Suppressor macrophage (primary cell): ENCODE results near the gene RAD9A.
A peak's percentile ranks its signal among the peaks of the same experiment; 100 is the strongest.
"Not testable (repeated sequence)": the region's sequence is repeated elsewhere in the genome, so short reads cannot be mapped to it uniquely, and the experiment has no call there.

Experiments used
- DNase-seq, 4 experiments: peaks; one replicate each; pipeline ENCODE4 v3.0.0-alpha.2; 2020 to 2022

The RAD9A gene

DNA sequence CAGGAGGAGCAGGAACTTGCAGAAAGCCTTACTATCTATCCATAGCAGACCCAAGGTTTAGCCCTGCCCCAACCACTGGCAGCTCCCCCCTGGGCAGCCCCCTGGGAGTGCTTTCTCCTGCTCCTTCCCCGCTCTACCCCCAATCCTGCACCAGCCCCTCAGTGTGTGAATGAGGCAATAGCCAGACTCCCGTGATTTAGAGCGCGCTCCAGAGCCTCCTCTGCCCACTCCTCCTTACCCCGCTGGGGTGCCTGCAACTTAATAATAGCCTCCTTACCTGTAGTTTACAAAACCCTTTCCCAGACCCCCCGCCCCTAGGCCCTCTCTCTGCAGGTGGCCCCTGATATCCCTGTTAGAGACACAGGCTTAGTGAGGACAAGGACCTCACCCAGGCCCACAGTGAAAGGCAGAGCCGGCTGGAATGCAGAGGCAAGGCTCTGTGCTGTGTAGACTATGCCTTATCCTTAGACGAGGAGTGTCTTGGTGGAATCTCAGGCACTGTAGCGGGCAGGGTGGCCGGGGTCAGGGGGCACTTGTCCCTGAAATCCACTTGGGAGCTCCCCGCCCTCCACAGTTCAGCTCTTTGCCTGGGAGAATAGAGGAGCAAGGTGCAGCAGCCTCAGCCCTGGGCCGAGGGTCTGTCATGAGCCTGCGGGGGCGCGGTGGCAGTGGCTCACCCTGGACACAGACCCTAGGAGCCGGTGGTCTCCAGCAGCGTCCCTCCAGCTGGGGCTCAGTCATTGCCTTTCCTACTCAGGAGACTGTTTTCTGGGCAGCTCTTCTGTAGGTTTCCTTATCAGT is 19.4 kb downstream of the RAD9A start:
- no peak for DNase-seq

DNA sequence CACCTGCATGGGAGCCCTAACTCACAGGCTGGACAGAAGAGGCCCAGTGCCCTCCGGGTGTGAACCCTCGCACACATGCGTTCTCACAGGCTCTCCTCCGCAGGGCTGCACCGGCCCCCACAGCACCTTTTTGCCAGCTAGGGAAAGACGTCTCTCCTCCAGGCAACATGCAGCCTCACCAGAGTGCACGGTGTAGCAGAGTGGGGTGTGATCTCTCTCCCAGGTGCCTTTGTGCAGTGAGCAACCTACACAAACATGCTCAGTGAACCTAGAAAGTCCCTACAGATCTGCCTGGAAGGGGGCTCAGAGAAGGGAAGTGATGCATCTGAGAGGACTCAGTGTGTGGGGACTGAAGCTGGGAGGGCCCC is 20.0 kb downstream of the RAD9A start:
- DNase-seq, result no peak

DNA sequence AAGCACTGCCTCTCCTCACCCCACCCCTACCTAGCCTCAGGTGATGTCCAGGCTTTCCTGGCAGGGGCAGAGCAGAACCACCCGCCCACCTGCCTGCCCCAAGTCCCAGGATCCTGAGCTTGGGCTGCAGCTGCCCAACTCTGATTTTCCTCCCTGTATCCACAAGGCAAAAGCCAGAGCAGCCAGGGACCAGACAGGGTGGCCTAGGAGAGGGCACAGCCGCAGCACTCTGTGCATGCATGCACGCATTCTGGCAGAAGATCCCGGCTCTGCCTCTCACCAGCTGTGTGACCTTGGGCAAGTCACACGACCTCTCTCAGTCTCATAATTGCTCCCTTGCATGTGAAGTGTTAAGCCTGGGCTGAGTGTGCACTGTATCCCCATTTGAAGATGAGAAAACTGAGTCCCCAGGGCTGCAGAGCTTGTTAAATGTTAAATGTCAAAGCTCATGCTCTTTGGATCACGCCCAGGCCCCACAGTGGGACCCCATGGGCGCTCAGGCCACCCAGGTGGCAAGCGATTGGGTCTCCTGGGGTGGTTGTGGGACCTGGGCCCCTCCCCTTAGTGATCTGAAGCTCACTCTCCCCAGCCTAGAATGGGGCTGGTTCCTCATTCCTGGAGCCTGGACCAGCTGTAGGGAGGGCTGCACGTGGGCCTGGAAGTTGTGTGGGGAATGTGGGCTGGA is 20.9 kb downstream of the RAD9A start:
- peak in 1 of 4 experiments; percentile 31 for DNase-seq

DNA sequence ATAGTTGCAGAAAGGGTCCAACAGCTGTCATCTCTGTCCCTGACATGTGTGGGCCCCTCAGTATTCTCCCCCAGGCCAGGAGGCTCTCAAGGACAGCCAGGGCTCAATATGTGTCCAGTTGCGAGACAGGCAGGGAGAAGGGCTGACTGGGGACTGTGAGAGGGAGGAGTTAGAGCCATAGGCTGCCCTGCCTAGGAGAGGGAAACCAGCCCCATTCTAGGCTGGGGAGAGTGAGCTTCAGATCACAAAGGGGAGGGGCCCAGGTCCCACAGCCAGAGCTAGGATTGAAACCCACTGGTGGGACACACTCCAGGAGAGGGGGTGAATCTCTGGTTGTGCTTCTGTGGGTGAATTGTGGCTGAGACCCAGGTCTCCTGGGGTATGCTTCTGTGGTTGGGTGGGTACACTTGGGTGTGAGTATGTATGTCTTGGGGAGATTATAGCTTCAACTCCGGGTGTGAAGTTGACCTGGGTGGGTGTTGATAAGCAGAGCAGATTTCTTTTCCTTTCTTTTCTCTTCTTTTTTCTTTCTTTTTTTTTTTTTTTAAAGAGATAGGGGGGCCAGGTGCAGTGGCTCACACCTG is 21.6 kb downstream of the RAD9A start:
- no peak for DNase-seq

DNA sequence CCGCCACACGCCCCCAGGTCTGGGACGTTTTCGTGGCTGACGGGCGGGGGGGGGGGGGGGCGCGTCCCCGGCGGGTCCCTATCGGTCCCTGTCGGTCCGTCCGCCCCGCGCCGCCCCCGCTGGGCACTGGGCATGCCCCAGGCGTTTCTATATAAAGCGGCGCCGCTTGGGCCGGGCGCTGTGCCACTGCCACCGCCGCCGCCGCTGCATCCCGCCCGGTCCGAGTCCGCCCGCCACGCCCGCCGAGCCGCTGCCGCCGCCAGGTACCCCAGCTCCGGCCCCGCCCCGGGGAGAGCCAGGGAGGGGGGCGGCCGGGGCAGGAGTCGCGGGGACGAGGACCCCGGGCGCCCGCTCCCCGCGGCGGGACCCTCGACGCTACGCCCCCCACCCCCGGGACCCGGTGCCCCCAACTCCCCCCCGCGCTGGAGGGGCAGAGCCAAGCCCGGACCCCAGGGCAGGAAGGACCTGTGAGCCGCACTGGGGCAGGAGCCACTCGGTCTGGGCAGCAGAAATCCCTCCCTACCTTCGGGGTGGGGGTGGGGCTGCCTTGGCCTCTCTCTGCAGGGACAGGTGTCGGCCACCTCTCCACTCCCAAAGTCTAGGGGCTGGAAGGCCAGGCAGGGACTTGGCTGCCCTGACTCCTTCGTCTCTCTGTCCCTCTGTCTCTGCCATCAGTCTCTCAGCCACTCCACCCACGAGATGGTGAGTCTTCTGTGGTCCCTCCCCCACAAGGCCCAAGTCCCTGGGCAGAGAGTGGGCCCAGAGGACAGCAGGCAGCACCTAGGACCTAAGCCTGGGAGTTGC is 23.9 kb downstream of the RAD9A start, which contains the start of gene CARNS1:
Gene CARNS1, plus strand, starts transcription at position 178 of the 804 bp plus-strand sequence. Its CDS starts 522 bp downstream, at position 700.
- DNase-seq, result peak in 1 of 4 experiments; percentile 51

DNA sequence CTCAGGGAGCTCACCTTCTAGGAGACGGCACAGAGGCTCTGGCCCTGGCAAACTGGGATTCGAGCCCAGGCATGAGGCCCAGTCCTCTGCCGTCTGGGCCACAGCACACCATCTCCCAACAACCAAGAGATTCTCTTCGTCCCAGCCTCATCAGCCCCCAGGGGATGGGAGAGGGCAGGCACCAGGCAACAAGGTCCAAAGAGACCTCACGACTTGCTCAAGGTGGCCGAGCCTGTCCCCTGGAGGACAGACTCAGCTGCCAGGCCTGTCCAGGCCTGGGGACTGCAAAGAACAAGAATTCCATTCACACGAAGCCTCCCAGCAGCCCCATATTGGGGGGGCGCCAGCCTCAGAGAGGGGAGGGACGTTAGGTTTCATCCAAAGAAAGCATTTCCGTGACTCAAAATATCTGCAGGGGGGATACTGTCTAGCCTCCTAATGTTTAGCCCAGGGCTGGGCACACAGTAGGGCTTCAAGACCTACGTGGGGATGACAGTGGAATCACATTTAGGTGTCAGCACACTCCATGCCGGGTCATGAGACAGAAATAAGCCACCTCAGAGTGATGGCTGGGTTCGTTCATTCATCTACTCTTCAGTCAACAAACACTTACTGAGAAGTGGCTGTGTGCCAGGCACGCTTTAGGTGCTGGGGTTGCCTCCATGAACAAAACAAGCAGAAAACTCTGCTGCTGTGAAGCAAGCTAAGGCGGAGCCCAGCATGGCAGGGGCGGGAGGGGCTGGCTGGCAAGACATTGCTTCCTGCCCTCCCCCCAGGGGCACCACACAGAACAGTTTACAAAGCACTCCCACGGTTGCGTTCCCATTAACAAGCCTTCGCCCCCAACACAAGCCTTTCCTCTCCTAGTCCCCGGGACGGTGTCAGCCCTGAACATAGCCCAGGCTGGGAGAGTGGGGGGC is 24.9 kb downstream of the RAD9A start:
- DNase-seq, result peak in 2 of 4 experiments; percentile 27 to 40

- no peak for DNase-seq
These were observed 25.6 kb downstream of the RAD9A start for GRCh38 chr11:67417425-67417824.

DNA sequence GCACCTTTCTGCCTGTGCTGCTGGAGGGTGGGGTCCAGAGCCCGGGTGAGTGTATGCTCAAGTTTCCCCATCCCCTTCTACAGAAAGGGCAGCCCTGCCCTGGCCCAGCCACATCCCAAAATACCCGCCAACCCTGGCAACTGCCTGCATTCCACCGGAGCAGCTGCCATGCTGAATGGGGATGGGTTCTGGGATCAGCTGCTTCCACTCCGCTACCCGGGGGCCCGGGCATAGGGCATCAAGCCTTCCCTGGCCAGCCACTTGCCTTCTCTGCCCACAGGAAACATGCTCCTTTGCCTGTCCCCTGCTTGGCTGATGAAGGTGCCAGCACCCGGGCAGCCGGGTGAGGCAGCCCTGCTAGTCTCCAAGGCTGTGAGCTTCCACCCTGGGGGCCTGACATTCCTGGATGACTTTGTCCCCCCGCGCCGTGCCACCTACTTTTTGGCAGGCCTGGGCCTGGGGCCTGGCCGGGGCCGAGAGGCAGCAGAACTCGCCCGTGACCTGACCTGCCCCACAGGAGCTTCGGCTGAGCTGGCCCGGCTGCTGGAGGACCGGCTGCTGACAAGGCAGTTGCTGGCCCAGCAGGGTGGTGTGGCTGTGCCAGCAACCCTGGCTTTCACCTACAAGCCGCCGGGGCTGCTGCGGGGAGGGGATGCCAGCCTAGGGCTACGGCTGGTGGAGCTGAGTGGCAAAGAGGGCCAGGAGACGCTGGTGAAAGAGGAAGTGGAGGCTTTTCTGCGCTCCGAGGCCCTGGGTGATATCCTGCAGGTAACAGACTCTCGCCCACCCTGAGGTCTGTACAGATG is 26.9 kb downstream of the RAD9A start:
- peak in 3 of 4 experiments; percentile 27 to 43 (median 38) for DNase-seq

DNA sequence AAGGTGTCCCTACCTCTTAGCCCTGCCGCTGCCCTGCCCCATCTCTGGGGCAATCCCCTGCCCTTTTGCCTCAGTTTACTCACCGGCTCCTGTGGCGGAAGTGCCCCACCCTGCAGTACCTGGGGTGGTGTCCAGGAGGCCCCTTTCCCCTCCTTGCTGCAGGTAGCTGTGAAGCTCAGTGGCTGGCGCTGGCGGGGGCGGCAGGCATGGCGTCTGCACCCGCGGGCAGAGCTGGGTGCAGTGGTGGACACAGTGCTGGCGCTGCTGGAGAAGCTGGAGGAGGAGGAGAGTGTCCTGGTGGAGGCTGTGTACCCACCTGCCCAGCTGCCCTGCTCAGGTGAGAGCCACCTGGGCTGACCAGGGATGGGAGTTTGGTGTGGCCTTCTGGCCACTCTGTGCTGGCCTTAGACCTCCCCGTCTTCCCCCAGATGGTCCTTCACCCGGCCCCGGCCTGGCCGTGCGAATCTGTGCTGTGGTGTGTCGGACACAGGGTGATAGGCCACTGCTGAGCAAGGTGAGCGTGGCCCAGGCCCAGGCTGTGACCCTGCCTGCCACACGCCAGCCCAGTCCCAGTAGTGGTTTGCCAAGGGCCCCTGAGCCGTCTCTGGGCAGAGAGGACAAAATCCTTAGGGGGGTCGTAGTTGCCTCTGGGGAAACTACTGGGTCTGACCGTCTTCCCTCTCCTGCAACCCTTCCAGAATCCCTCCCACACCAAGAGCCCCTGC is 27.7 kb downstream of the RAD9A start:
- no peak for DNase-seq

DNA sequence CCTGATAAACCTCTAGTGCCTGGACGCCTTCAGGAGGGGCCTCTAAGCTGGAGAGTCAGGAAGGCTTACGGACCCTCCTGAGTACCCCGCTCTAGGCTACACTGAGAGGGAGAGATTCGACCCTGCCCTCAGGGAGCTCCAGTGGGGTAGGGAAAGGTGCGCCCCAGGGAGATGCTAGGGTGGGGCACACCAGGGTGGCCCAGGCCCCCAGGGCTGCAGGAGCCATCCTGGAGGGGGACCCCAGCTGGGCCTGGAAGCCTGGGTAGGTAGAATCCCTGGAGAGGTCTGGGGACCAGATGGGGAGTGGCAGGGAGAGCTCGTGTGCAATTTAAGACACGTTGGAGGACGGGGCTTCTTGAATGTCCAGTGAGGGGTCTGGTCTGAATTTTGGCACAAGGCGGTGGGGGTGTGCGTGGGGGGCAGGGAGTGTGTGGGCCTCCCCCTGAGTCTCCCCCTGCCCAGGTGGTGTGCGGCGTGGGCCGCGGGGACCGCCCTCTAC is 28.4 kb downstream of the RAD9A start:
- DNase-seq, result no peak

- DNase-seq, result peak; percentile 92 to 98 (median 96)
These were observed 29.1 kb downstream of the RAD9A start for GRCh38 chr11:67420646-67421429.

GRCh38 chr11:67421430-67422031 is 29.7 kb downstream of the RAD9A start:
- DNase-seq, result no peak

GRCh38 chr11:67422891-67423290 is 31.1 kb downstream of the RAD9A start:
- DNase-seq, result no peak

DNA sequence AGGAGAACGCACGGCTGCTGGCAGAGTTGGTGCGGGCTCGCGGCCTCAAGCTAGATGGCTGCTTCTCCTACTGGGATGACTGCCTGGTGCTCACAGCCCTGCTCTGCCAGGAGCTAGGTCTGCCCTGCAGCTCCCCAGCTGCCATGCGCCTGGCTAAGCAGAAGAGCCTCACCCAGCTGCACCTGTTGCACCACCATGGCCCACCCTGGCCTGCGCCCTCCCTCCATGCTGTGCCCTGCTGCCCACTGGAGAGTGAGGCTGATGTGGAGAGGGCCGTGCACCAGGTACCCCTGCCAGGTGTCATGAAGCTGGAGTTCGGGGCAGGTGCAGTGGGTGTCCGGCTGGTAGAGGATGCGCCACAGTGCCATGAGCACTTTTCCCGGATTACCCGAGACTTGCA is 31.7 kb downstream of the RAD9A start:
- no peak for DNase-seq

- DNase-seq, result no peak
These were observed 32.3 kb downstream of the RAD9A start for GRCh38 chr11:67423891-67424613.

DNA sequence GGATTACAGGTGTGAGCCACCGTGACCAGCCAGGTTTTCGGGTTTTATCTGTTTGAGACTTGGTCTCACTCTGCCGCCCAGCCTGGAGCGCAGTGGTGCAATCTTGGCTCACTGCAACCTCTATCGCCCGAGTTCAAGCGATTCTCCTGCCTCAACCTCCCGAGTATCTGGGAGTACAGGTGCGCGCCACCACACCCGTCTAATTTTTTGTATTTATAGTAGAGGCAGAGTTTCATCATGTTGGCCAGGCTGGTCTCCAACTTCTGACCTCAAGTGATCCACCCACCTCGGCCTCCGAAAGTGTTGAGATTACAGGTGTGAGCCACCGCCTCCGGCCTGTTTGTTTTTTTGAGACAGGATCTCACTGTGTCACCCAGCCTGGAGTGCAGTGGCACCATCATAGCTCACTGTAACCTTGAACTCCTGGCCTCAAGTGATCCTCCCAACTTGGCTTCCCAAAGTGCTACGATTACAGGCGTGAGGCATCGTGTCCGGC is 35.6 kb downstream of the RAD9A start:
- not testable (repeated sequence) for DNase-seq
